H1 (cell line): Measurements from ENCODE around the gene KLF6. TPM values are rescaled to one million over a fixed set of nuclear protein-coding genes. Genes with fewer than 3 reads are reported as not detected.
A peak's percentile ranks its signal among the peaks of the same experiment; 100 is the strongest.

ENCODE experiments used
- CTCF ChIA-PET: fragments of 300-600 bp; sonication (Branson Sonifier 250); formaldehyde crosslinking; loops from one replicate; lab custom pipeline; 2021; ENCODE audit not compliant: partially characterized antibody; lab: Charles Lee
- POLR2A ChIA-PET: fragments of 300-600 bp; sonication (Branson Sonifier 250); formaldehyde crosslinking; loops from one replicate; lab custom pipeline; 2021; ENCODE audit warnings: inconsistent platforms; ENCODE audit not compliant: partially characterized antibody; lab: Charles Lee
- DNase-seq, 2 experiments: peaks; one replicate each; pipeline versions ENCODE4 v3.0.0 to v3.0.0-alpha.2; 2010 to 2022; ENCODE audit warnings: low spot score in 2 of 2, low read depth in 1 of 2, mixed read lengths in 1 of 2
- FAIRE-seq: peaks from 2 replicates; lab custom pipeline; 2011; peaks lifted over from hg19 to GRCh38; lab: Jason Lieb, UNC
- H2AFZ ChIP-seq: 2 replicates; pipeline ENCODE4 v1.8.1; 2012; ENCODE audit warnings: low read length, inconsistent platforms
- H2AK5ac ChIP-seq: 2 replicates; pipeline ENCODE4 v1.6.1; 2013; ENCODE audit warnings: low read depth, low read length
- H2BK120ac ChIP-seq: replicated peaks from 2 replicates; pipeline ENCODE3; 2013; ENCODE audit warnings: low read depth, low read length, inconsistent platforms
- H2BK12ac ChIP-seq: 2 replicates; pipeline ENCODE4 v1.6.1; 2013; ENCODE audit warnings: low read depth, low read length
- H2BK15ac ChIP-seq: 2 replicates; pipeline ENCODE4 v1.6.1; 2013; ENCODE audit warnings: low read length
- H2BK20ac ChIP-seq: 2 replicates; pipeline ENCODE4 v1.6.1; 2013; ENCODE audit warnings: low read length
- H2BK5ac ChIP-seq: 2 replicates; pipeline ENCODE4 v1.6.1; 2013; ENCODE audit warnings: low read depth, low read length
- H3K14ac ChIP-seq: 2 replicates; pipeline ENCODE4 v1.6.1; 2013; ENCODE audit warnings: inconsistent platforms; ENCODE audit not compliant: insufficient read length
- H3K18ac ChIP-seq: 2 replicates; pipeline ENCODE4 v1.6.1; 2013; ENCODE audit warnings: low read length; ENCODE audit errors: extremely low read depth
- H3K23ac ChIP-seq: 2 replicates; pipeline ENCODE4 v1.6.1; 2013; ENCODE audit warnings: inconsistent platforms; ENCODE audit not compliant: insufficient read length
- H3K23me2 ChIP-seq: 2 replicates; pipeline ENCODE4 v1.6.1; 2013; ENCODE audit warnings: low read depth, low read length
- H3K27ac ChIP-seq: 2 replicates; pipeline ENCODE4 v1.6.1; 2011; ENCODE audit warnings: low read depth, low read length, inconsistent platforms
- H3K27me3 ChIP-seq, 4 experiments: replicated peaks in 1 of 4; 1 replicate in 1 of 4; 2 replicates in 3 of 4; pipeline versions ENCODE4 v1.6.1 to v1.8.1; 2011 to 2013; ENCODE audit warnings: low read length in 3 of 4, mild to moderate bottlenecking in 3 of 4, inconsistent platforms in 2 of 4, mixed read lengths in 2 of 4, moderate library complexity in 1 of 4; ENCODE audit not compliant: control insufficient read depth in 3 of 4, insufficient read depth in 3 of 4; ENCODE audit errors: extremely low read depth in 1 of 4
- H3K36me3 ChIP-seq, 4 experiments: 2 replicates each; pipeline versions ENCODE4 v1.6.1 to v1.8.1; 2011 to 2013; ENCODE audit warnings: mild to moderate bottlenecking in 4 of 4, low read length in 3 of 4, moderate library complexity in 2 of 4, control low read depth in 1 of 4, inconsistent platforms in 1 of 4; ENCODE audit not compliant: insufficient read depth in 4 of 4, control insufficient read depth in 2 of 4
- H3K4ac ChIP-seq: replicated peaks from 2 replicates; pipeline ENCODE3; 2013; ENCODE audit warnings: low read length, low read depth, mixed read lengths, inconsistent platforms; ENCODE audit not compliant: insufficient read length
- H3K4me1 ChIP-seq, 4 experiments: replicated peaks in 1 of 4; 1 replicate in 1 of 4; 2 replicates in 3 of 4; pipeline versions ENCODE4 v1.6.1 to v1.8.1; 2011 to 2013; ENCODE audit warnings: low read length in 3 of 4, inconsistent platforms in 2 of 4, mixed read lengths in 1 of 4; ENCODE audit not compliant: insufficient read depth in 4 of 4, control insufficient read depth in 3 of 4
- H3K4me2 ChIP-seq, 2 experiments: 2 replicates each; pipeline versions ENCODE4 v1.6.1 to v1.8.1; 2011 to 2013; ENCODE audit warnings: low read depth in 2 of 2, low read length in 2 of 2, control low read depth in 1 of 2, inconsistent platforms in 1 of 2, mild to moderate bottlenecking in 1 of 2; ENCODE audit not compliant: insufficient read depth in 1 of 2
- H3K4me3 ChIP-seq, 4 experiments: fragments of 200-600, 300-600 bp in 1 of 4; sonication (generic), shearing (Covaris generic), sonication (Bioruptor Twin) in 1 of 4; 2 replicates each; pipeline versions ENCODE4 v1.5.1 to v1.8.1; 2011 to 2016; ENCODE audit warnings: low read length in 4 of 4, low read depth in 3 of 4, control low read depth in 2 of 4, inconsistent platforms in 2 of 4, mild to moderate bottlenecking in 2 of 4, mixed read lengths in 1 of 4, moderate library complexity in 1 of 4; ENCODE audit not compliant: insufficient read depth in 2 of 4; ENCODE audit errors: extremely low read depth in 1 of 4
- H3K56ac ChIP-seq: replicated peaks from 2 replicates; pipeline ENCODE3; 2013; ENCODE audit warnings: low read depth, mild to moderate bottlenecking, mixed read lengths, low read length, inconsistent platforms; ENCODE audit not compliant: insufficient read length
- H3K79me1 ChIP-seq: 2 replicates; pipeline ENCODE4 v1.6.1; 2013; ENCODE audit warnings: low read depth, low read length, control low read depth
- H3K79me2 ChIP-seq, 2 experiments: 2 replicates each; pipeline versions ENCODE4 v1.6.1 to v1.8.1; 2012 to 2013; ENCODE audit warnings: low read length in 2 of 2, mild to moderate bottlenecking in 2 of 2, inconsistent platforms in 1 of 2; ENCODE audit not compliant: insufficient read depth in 2 of 2, control insufficient read depth in 1 of 2
- H3K9ac ChIP-seq, 4 experiments: replicated peaks in 1 of 4; 1 replicate in 1 of 4; 2 replicates in 3 of 4; pipeline versions ENCODE4 v1.6.1 to v1.8.1; 2011 to 2013; ENCODE audit warnings: low read depth in 3 of 4, low read length in 3 of 4, control low read depth in 2 of 4, mild to moderate bottlenecking in 2 of 4, moderate library complexity in 2 of 4, inconsistent platforms in 1 of 4; ENCODE audit errors: extremely low read depth in 1 of 4
- H3K9me3 ChIP-seq, 2 experiments: 2 replicates each; pipeline versions ENCODE4 v1.6.1 to v1.8.1; 2012 to 2013; ENCODE audit warnings: mild to moderate bottlenecking in 2 of 2, moderate library complexity in 2 of 2, control low read depth in 1 of 2, inconsistent platforms in 1 of 2, low read depth in 1 of 2, low read length in 1 of 2, mixed read lengths in 1 of 2; ENCODE audit not compliant: insufficient read depth in 2 of 2
- H4K20me1 ChIP-seq, 2 experiments: replicated peaks in 1 of 2; 2 replicates each; pipeline versions ENCODE3 to v1.8.1; 2011 to 2013; ENCODE audit warnings: inconsistent platforms in 2 of 2, low read length in 2 of 2, mild to moderate bottlenecking in 1 of 2; ENCODE audit not compliant: insufficient read depth in 2 of 2, control insufficient read depth in 1 of 2
- H4K5ac ChIP-seq: 2 replicates; pipeline ENCODE4 v1.6.1; 2013; ENCODE audit warnings: low read length, low read depth, mixed read lengths, inconsistent platforms; ENCODE audit not compliant: insufficient read length
- H4K8ac ChIP-seq: 2 replicates; pipeline ENCODE4 v1.8.0; 2013; ENCODE audit warnings: mild to moderate bottlenecking, moderate library complexity, low read length, inconsistent platforms; ENCODE audit not compliant: insufficient read depth; ENCODE audit errors: extremely low read depth
- H4K91ac ChIP-seq: replicated peaks from 2 replicates; pipeline ENCODE3; 2013; ENCODE audit warnings: low read length, mixed read lengths, inconsistent platforms; ENCODE audit not compliant: insufficient read length
- EGR1 ChIP-seq: IDR thresholded peaks from 2 replicates; pipeline ENCODE4 v1.6.1; 2011; ENCODE audit warnings: low read depth, low read length, borderline replicate concordance
- GTF2F1 ChIP-seq: IDR thresholded peaks from 2 replicates; pipeline ENCODE4 v1.6.1; 2012; ENCODE audit warnings: low read depth, low read length, improper control_type of control experiment, borderline replicate concordance
- MAFK ChIP-seq: IDR thresholded peaks from 2 replicates; pipeline ENCODE4 v1.6.1; 2012; ENCODE audit warnings: low read depth, mild to moderate bottlenecking, improper control_type of control experiment, low read length
- POLR2AphosphoS5 ChIP-seq: IDR thresholded peaks from 2 replicates; pipeline ENCODE4 v1.6.1; 2011; ENCODE audit warnings: low read depth, low read length
- POU5F1 ChIP-seq: IDR thresholded peaks from 2 replicates; pipeline ENCODE4 v1.6.1; 2011; ENCODE audit warnings: low read depth, mild to moderate bottlenecking, low read length, moderate library complexity
- RBBP5 ChIP-seq: IDR thresholded peaks from 2 replicates; pipeline ENCODE4 v1.7.1; 2012; ENCODE audit warnings: low read depth, mild to moderate bottlenecking, inconsistent platforms, low read length, moderate library complexity, borderline replicate concordance
- SIN3A ChIP-seq, 2 experiments: IDR thresholded peaks in 1 of 2; conservative IDR thresholded peaks in 1 of 2; 2 replicates each; pipeline ENCODE4 v1.6.1; 2011 to 2012; ENCODE audit warnings: low read length in 2 of 2, improper control_type of control experiment in 1 of 2, low read depth in 1 of 2, mild to moderate bottlenecking in 1 of 2
- SRF ChIP-seq: IDR thresholded peaks from 2 replicates; pipeline ENCODE4 v1.6.1; 2011; ENCODE audit warnings: mild to moderate bottlenecking, low read depth, low read length, moderate library complexity
- TBP ChIP-seq: IDR thresholded peaks from 2 replicates; pipeline ENCODE4 v1.6.1; 2011; ENCODE audit warnings: low read depth, low read length, improper control_type of control experiment
- WGBS, 2 experiments: shearing (Covaris generic) in 1 of 2; methylation state at CpG; one replicate each; pipeline versions ENCODE4 v1.1.6 to v1.1.7; 2013 to 2015; ENCODE audit warnings: low lambda C conversion rate in 2 of 2, mixed read lengths in 2 of 2, inconsistent platforms in 1 of 2, low coverage in 1 of 2, missing lambda C conversion rate in 1 of 2; ENCODE audit not compliant: insufficient replicate concordance in 2 of 2, insufficient coverage in 1 of 2, insufficient read length in 1 of 2; ENCODE audit errors: extremely low coverage in 1 of 2, missing lambda C conversion rate in 1 of 2; 5-methylcytosine and 5-hydroxymethylcytosine counted together
- polyA plus RNA-seq, 7 experiments: library from polyadenylated mRNA; depleted of rRNA in 3 of 7; stranded (reverse) in 5 of 7; unstranded in 2 of 7; fragments of >200 nt in 5 of 7; fragments of 200-250 nt in 2 of 7; gene quantifications; 1 replicate in 5 of 7; 2 replicates in 1 of 7; 4 replicates in 1 of 7; pipeline versions ENCODE4 v1.2.1 to v1.2.3, GENCODE V29; 2011 to 2013; ENCODE audit warnings: missing spikeins in 2 of 7, mixed read lengths in 2 of 7
- total RNA-seq: library from RNA; stranded (reverse); fragmentation: NEBNext Ultra II Directional; extraction: Animal tissue kit (Norgen Biotek cat#: 25700); gene quantifications from 2 replicates; pipeline ENCODE4 v1.2.1, GENCODE V29; 2021
- TF ChIP-seq, protein P1 (sequence below), 3 experiments: IDR thresholded peaks; 1 replicate in 2 of 3; 2 replicates in 1 of 3; pipeline versions ENCODE4 v1.5.1 to v1.6.1; 2011; ENCODE audit warnings: low read length in 3 of 3, mild to moderate bottlenecking in 3 of 3, inconsistent platforms in 2 of 3, low read depth in 1 of 3, moderate library complexity in 1 of 3; ENCODE audit not compliant: insufficient read depth in 1 of 3; ENCODE audit errors: control extremely low read depth in 1 of 3

KLF6 gene
- total and polyA plus RNA-seq, 2 of the 8 experiments (the other 6 are each of a cell fraction or from before 2014, with no cell fraction given): 5.7 to 19.5 TPM

DNA sequence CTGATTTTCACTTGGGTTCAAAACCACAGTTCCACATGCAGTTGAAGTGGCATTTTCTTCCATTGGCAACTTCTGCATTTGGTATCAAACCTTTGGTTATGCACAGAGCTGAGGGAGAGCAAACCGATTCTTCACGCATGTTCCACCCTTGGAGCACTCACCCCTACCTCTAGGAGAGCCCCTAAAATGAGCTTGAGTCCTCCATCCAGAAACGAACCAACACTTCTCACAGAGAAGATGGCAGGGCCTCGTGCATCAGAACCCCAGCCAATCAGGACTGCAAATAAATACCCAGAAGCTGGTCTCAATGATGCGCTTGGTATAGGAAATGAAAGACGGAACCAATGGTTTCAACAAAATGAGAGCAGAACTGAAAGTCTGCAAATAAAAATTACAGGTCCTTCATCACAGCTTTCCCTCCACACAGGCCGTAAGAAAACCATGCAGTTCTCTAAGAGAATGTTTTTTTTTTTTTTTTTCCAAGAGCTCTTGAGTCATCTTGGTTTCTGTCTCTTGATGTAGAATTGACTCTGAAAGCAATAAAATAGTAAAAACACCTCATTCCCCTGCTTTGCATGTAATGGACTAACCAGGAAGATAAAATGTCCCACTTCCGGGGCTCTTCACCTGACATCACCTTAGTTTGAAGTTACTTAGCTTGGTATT lies 23.9 kb downstream of the KLF6 start:
- no peak for DNase-seq
- H3K14ac ChIP-seq: no peak overlapping the region
- no peaks in the 10 kb centered on the region for H3K79me2 ChIP-seq
- H3K9me3 ChIP-seq: no peaks in the 10 kb centered on the region
- H2BK15ac ChIP-seq: 0 out of 2 replicates have a peak overlapping the region, but pooled peaks have one; percentile 9
- no peak overlapping the region; the same call in 1 of the 2 replicates for H2BK5ac ChIP-seq
- no peak overlapping the region for H4K8ac ChIP-seq
- 0 out of 2 replicates have a peak overlapping the region, but pooled peaks have one; percentile 66 for H2AK5ac ChIP-seq
- no peak for FAIRE-seq
- H4K91ac ChIP-seq: no peak overlapping the region
- no peak overlapping the region for H2AFZ ChIP-seq
- H2BK12ac ChIP-seq: peak overlapping the region; percentile 69; the same call in 1 of the 2 replicates
- H3K23ac ChIP-seq: no peak overlapping the region
- ChIA-PET CTCF (interaction anchor here (0.7 to 1.4 kb wide), 3 partner anchors 14 to 194 kb away, joined by 3 read pairs; no protein-coding TSS in a partner anchor), POLR2A (interaction anchor here (1.5 to 2.0 kb wide), 3 partner anchors 14 to 24 kb away, joined by 3 to 9 read pairs (median 7); partner anchors contain the start of gene KLF6)
- H3K23me2 ChIP-seq: no peaks in the 10 kb centered on the region
- no peak overlapping the region for H3K9ac ChIP-seq
- H3K18ac ChIP-seq: no peak overlapping the region
- H2BK20ac ChIP-seq: no peak overlapping the region
- no peaks in the 10 kb centered on the region for H4K20me1 ChIP-seq
- H3K27me3 ChIP-seq: no peaks in the 10 kb centered on the region
- H3K4me3 ChIP-seq: no peak overlapping the region
- peaks cover 0 to 10% (median 5%) of the 10 kb centered on the region in 4 experiments; a peak in 5 of 7 replicates for H3K4me1 ChIP-seq
- WGBS, 2 experiments: 86% methylated on average over 8 of the region's 8 CpGs; no CpG with 5 or more reads in 1 of the 2 experiments
- peak overlapping the region; percentile 34 for H2BK120ac ChIP-seq
- peak overlapping the region in 1 of 2 experiments; percentile 45; a peak in 1 of 4 replicates for H3K4me2 ChIP-seq
- H3K36me3 ChIP-seq: no peaks in the 10 kb centered on the region
- no peak overlapping the region for H4K5ac ChIP-seq
- H3K27ac ChIP-seq: no peak overlapping the region
- no peak overlapping the region for H3K4ac ChIP-seq
- no peaks in the 10 kb centered on the region for H3K79me1 ChIP-seq
- no peak overlapping the region for H3K56ac ChIP-seq
- TF ChIP-seq EGR1: no peak
- TF ChIP-seq, protein P1, sequence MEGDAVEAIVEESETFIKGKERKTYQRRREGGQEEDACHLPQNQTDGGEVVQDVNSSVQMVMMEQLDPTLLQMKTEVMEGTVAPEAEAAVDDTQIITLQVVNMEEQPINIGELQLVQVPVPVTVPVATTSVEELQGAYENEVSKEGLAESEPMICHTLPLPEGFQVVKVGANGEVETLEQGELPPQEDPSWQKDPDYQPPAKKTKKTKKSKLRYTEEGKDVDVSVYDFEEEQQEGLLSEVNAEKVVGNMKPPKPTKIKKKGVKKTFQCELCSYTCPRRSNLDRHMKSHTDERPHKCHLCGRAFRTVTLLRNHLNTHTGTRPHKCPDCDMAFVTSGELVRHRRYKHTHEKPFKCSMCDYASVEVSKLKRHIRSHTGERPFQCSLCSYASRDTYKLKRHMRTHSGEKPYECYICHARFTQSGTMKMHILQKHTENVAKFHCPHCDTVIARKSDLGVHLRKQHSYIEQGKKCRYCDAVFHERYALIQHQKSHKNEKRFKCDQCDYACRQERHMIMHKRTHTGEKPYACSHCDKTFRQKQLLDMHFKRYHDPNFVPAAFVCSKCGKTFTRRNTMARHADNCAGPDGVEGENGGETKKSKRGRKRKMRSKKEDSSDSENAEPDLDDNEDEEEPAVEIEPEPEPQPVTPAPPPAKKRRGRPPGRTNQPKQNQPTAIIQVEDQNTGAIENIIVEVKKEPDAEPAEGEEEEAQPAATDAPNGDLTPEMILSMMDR (IDR thresholded peaks at IDR 0.05; ENCODE audit: control extremely low read depth in 1 of 3, insufficient read depth in 1 of 3, low read depth in 1 of 3, low read length in 3 of 3): no peak
- TF ChIP-seq POU5F1: no peak
- no peak for TF ChIP-seq SRF
- no peak for TF ChIP-seq SIN3A (conservative IDR thresholded peaks at IDR 0.05 in 1 of 2, IDR thresholded peaks at IDR 0.05 in 1 of 2; ENCODE audit: low read depth in 1 of 2, low read length in 2 of 2)
- no peak for TF ChIP-seq MAFK
- TF ChIP-seq RBBP5: no peak
- TF ChIP-seq TBP: no peak
- TF ChIP-seq POLR2AphosphoS5: no peak
- no peak for TF ChIP-seq GTF2F1
